A673 (cell line): ENCODE data around the gene UBAP2L.

Source experiments
- EZH2 ChIP-seq: fragments of 200-600 bp; sonication (generic); IDR thresholded peaks from 2 replicates; pipeline ENCODE4 v1.6.1; 2017; ENCODE audit warnings: borderline replicate concordance, low read depth, mild to moderate bottlenecking, mixed read lengths, antibody characterized with exemption, low read length; ENCODE audit not compliant: poor library complexity, severe bottlenecking
- TF ChIP-seq, protein P1 (sequence below): fragments of 300-800, 200-600 bp; sonication (generic); conservative IDR thresholded peaks from 2 replicates; pipeline ENCODE4 v1.5.1; 2017; ENCODE audit warnings: low read depth, mild to moderate bottlenecking, antibody characterized with exemption, low read length, moderate library complexity, mixed read lengths

GRCh38 chr1:154213274-154213673 is 7.5 kb upstream of the UBAP2L start:
- TF ChIP-seq, protein P1, sequence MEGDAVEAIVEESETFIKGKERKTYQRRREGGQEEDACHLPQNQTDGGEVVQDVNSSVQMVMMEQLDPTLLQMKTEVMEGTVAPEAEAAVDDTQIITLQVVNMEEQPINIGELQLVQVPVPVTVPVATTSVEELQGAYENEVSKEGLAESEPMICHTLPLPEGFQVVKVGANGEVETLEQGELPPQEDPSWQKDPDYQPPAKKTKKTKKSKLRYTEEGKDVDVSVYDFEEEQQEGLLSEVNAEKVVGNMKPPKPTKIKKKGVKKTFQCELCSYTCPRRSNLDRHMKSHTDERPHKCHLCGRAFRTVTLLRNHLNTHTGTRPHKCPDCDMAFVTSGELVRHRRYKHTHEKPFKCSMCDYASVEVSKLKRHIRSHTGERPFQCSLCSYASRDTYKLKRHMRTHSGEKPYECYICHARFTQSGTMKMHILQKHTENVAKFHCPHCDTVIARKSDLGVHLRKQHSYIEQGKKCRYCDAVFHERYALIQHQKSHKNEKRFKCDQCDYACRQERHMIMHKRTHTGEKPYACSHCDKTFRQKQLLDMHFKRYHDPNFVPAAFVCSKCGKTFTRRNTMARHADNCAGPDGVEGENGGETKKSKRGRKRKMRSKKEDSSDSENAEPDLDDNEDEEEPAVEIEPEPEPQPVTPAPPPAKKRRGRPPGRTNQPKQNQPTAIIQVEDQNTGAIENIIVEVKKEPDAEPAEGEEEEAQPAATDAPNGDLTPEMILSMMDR: no peak
- no peak for TF ChIP-seq EZH2
